Body of pancreas (tissue), 4 donors: ENCODE measurements around the gene MAP3K6.

ENCODE experiments used
- CTCF ChIP-seq, 7 experiments: fragments of 450-650 bp in 4 of 7; fragments of 200-600 bp in 3 of 7; sonication (generic) in 3 of 7; IDR thresholded peaks; one replicate each; pipeline ENCODE4 v1.5.1; 2016 to 2019; ENCODE audit warnings: antibody characterized with exemption in 7 of 7
- POLR2A ChIP-seq, 3 donors: fragments of 450-650 bp; IDR thresholded peaks; one replicate each; pipeline ENCODE4 v1.6.1; 2016; ENCODE audit warnings: antibody characterized with exemption in 3 of 3, mild to moderate bottlenecking in 2 of 3

GRCh38 chr1:27405074-27405473, 38.3 kb upstream of the MAP3K6 start:
- TF ChIP-seq POLR2A (IDR thresholded peaks at IDR 0.05) (no peak), CTCF (IDR thresholded peaks at IDR 0.05) (no peak)
